ENCODE measurements around the gene SPIRE1. TPM values are rescaled to one million over a fixed set of nuclear protein-coding genes. Genes with fewer than 3 reads are reported as not detected.

The SPIRE1 gene
- total RNA-seq, 1 donor from 2014 or later, result 21.6 TPM

Other genes starting within 250 kb of the SPIRE1 start
- gene CEP76, start 44.6 kb upstream of the SPIRE1 start, total RNA-seq, result 6.5 TPM
- 27.0 TPM for gene PSMG2, start 44.9 kb upstream of the SPIRE1 start, total RNA-seq
- gene PTPN2, start 226.1 kb upstream of the SPIRE1 start, total RNA-seq, result 9.9 TPM